Brain microvascular endothelial cell (primary cell): ENCODE measurements around the gene APOF.
"Not testable (repeated sequence)": the region's sequence is repeated elsewhere in the genome, so short reads cannot be mapped to it uniquely, and the experiment has no call there.

Experiments
- DNase-seq: peaks from one replicate; pipeline ENCODE4 v3.0.0-alpha.2; 2020
- H3K27ac ChIP-seq: fragments of 250-450 bp; sonication (Bioruptor Pico); 2 replicates; pipeline ENCODE4 v1.5.1; 2020; ENCODE audit warnings: mild to moderate bottlenecking, moderate library complexity
- H3K27me3 ChIP-seq: fragments of 250-450 bp; sonication (Bioruptor Pico); replicated peaks from 2 replicates; pipeline ENCODE4 v1.5.1; 2020; ENCODE audit warnings: mild to moderate bottlenecking
- H3K36me3 ChIP-seq: fragments of 250-450 bp; sonication (Bioruptor Pico); replicated peaks from 2 replicates; pipeline ENCODE4 v1.5.1; 2020; ENCODE audit warnings: mild to moderate bottlenecking
- H3K4me3 ChIP-seq: 2 replicates; pipeline ENCODE4 v1.5.1; 2011; ENCODE audit warnings: low read depth, mild to moderate bottlenecking, control low read depth, low read length, moderate library complexity
- in situ Hi-C: cut with HindIII; loops from 2 replicates; pipeline ENCODE4 v1.10.0; 2017; ENCODE audit warnings: low sequenced_read_pairs, low pct_ligation_motif_present
- TF ChIP-seq, protein P1 (sequence below): IDR thresholded peaks from 2 replicates; pipeline ENCODE4 v1.5.1; 2011; ENCODE audit warnings: low read depth, mild to moderate bottlenecking, moderate library complexity, low read length, control low read depth, inconsistent platforms; ENCODE audit errors: missing control alignments

Gene APOF

GRCh38 chr12:56339158-56339422 is 23.6 kb downstream of the APOF start:
- no peak for DNase-seq
- TF ChIP-seq, protein P1, sequence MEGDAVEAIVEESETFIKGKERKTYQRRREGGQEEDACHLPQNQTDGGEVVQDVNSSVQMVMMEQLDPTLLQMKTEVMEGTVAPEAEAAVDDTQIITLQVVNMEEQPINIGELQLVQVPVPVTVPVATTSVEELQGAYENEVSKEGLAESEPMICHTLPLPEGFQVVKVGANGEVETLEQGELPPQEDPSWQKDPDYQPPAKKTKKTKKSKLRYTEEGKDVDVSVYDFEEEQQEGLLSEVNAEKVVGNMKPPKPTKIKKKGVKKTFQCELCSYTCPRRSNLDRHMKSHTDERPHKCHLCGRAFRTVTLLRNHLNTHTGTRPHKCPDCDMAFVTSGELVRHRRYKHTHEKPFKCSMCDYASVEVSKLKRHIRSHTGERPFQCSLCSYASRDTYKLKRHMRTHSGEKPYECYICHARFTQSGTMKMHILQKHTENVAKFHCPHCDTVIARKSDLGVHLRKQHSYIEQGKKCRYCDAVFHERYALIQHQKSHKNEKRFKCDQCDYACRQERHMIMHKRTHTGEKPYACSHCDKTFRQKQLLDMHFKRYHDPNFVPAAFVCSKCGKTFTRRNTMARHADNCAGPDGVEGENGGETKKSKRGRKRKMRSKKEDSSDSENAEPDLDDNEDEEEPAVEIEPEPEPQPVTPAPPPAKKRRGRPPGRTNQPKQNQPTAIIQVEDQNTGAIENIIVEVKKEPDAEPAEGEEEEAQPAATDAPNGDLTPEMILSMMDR: no peak
- H3K36me3 ChIP-seq: peaks cover 20% of the 10 kb centered on the region
- no peak overlapping the region for H3K27ac ChIP-seq
- no peak overlapping the region for H3K4me3 ChIP-seq
- in situ Hi-C loops: no loop called here
- H3K27me3 ChIP-seq: no peaks in the 10 kb centered on the region

- Histone ChIP-seq H3K27me3 (no peaks in the 10 kb centered on the region), H3K4me3 (no peak within 1 kb of the TSS), H3K27ac (no peak within 1 kb of the TSS), H3K36me3 (peaks cover 14% of the 10 kb centered on the region)
- TF ChIP-seq, protein P1: no peak
- no peak for DNase-seq
- in situ Hi-C loops: no loop called here
Measured at GRCh38 chr12:56338308-56339157, 24.1 kb downstream of the APOF start, which contains the start of gene IL23A. IL23A (plus strand) TSS chr12:56338884; CDS start chr12:56339045, 161 bp downstream.

DNA sequence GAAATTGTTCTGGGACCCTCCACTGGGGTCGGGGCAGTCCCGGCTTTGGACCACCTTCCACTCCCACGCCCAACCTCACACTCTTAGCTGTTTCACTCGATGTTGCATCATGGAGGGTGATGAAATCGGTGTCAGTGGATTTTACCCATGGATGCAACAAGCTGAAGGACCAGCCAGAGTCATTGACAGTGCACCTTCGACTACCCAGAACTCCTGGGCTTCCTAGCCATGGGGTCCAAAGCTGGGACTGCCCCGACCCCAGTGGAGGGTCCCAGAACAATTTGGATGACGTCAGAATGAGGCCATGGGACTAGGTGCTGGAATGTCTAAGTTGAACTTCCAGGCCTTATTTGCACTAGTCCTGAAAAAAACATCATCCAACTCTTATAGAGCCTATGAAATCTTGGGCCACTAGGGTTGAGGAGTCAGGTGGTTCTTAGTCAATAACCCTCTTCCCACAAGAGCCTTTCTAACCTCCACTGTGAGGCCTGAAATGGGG is 24.9 kb downstream of the APOF start:
- Histone ChIP-seq H3K27ac (no peak overlapping the region), H3K4me3 (no peak overlapping the region), H3K27me3 (no peaks in the 10 kb centered on the region), H3K36me3 (peaks cover 7% of the 10 kb centered on the region)
- DNase-seq: no peak
- in situ Hi-C loops: no loop called here
- TF ChIP-seq, protein P1: no peak

- H3K4me3 ChIP-seq: no peak overlapping the region
- no peak for DNase-seq
- peaks cover under 1% of the 10 kb centered on the region for H3K36me3 ChIP-seq
- no peaks in the 10 kb centered on the region for H3K27me3 ChIP-seq
- in situ Hi-C loops: no loop called here
- TF ChIP-seq, protein P1: no peak
- H3K27ac ChIP-seq: no peak overlapping the region
Measured at GRCh38 chr12:56336361-56337167, 26.1 kb downstream of the APOF start.

DNA sequence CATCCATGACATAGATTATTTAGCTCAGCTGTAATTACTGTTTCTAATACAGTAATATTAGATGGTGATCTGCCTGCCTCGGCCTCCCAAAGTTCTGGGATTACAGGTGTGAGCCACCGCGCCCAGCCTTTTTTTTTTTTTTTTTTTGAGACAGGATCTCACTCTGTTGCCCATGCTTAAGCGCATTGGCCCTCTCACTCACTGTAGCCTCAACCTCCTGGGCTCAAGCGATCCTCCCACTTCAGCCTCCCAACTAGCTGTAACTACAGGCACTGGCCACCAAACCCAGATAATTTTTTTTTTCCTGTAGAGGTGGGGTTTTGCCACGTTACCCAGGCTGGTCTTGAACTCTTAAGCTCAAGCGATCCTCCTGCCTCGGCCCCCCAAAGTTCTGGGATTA is 27.1 kb downstream of the APOF start:
- in situ Hi-C loops: not testable (repeated sequence)

GRCh38 chr12:56334490-56334793 is 28.2 kb downstream of the APOF start:
- Histone ChIP-seq H3K4me3 (peak overlapping the region; percentile 67), H3K27me3 (no peaks in the 10 kb centered on the region), H3K27ac (peak overlapping the region; percentile 98), H3K36me3 (no peaks in the 10 kb centered on the region)
- TF ChIP-seq, protein P1: no peak
- in situ Hi-C loops: no loop called here
- no peak for DNase-seq

More for the DNA sequence above, 27.1 kb downstream of the APOF start:
- not testable (repeated sequence) for H3K27ac ChIP-seq, H3K36me3 ChIP-seq, DNase-seq, H3K4me3 ChIP-seq, H3K27me3 ChIP-seq
